OCI-LY7 (cell line): ENCODE results near the gene BRIP1. TPM values are rescaled to one million over a fixed set of nuclear protein-coding genes. Genes with fewer than 3 reads are reported as not detected.
"Not testable (repeated sequence)": the region's sequence is repeated elsewhere in the genome, so short reads cannot be mapped to it uniquely, and the experiment has no call there.

Experiments
- BruUV-seq: library from RNA; stranded (reverse); fragments of 400-500 nt; replicated peaks from 2 replicates; lab custom pipeline; 2021; lab: Mats Ljungman, UMichigan
- CTCF ChIA-PET: fragments of 300-600 bp; sonication (Branson Sonifier 250); formaldehyde crosslinking; loops from one replicate; lab custom pipeline; 2022; ENCODE audit warnings: antibody characterized with exemption; ENCODE audit not compliant: unreplicated experiment; lab: Charles Lee
- POLR2A ChIA-PET: fragments of 300-600 bp; sonication (Branson Sonifier 250); formaldehyde crosslinking; loops from one replicate; lab custom pipeline; 2022; ENCODE audit warnings: antibody characterized with exemption; lab: Charles Lee
- DNase-seq: peaks from one replicate; pipeline ENCODE4 v3.0.0-alpha.2; 2015; ENCODE audit warnings: low spot score
- H2AFZ ChIP-seq: fragments of 200-600 bp; sonication (generic), shearing (Covaris generic); 2 replicates; pipeline ENCODE4 v1.6.1; 2014; ENCODE audit warnings: mild to moderate bottlenecking, antibody characterized with exemption, low read length, moderate library complexity
- H3K27ac ChIP-seq: fragments of 200-600 bp; sonication (generic); 2 replicates; pipeline ENCODE4 v1.5.1; 2014; ENCODE audit warnings: mixed run types, low read depth, mild to moderate bottlenecking, moderate library complexity, low read length, inconsistent platforms; ENCODE audit not compliant: poor library complexity, severe bottlenecking
- H3K36me3 ChIP-seq: fragments of 200-600 bp; sonication (generic); 2 replicates; pipeline ENCODE4 v1.6.1; 2014; ENCODE audit warnings: mild to moderate bottlenecking, antibody characterized with exemption, low read length, moderate library complexity, mixed read lengths; ENCODE audit not compliant: insufficient read depth
- H3K4me1 ChIP-seq: fragments of 200-600 bp; sonication (generic); 2 replicates; pipeline ENCODE4 v1.5.1; 2014; ENCODE audit warnings: mild to moderate bottlenecking, low read length; ENCODE audit not compliant: insufficient read depth, poor library complexity, severe bottlenecking
- H3K4me2 ChIP-seq: fragments of 200-600 bp; sonication (generic); 2 replicates; pipeline ENCODE4 v1.6.1; 2014; ENCODE audit warnings: mild to moderate bottlenecking, low read length
- H3K4me3 ChIP-seq: fragments of 200-600 bp; sonication (generic); 2 replicates; pipeline ENCODE4 v1.5.1; 2014; ENCODE audit warnings: mild to moderate bottlenecking, low read depth, low read length; ENCODE audit not compliant: poor library complexity, severe bottlenecking
- H3K79me2 ChIP-seq: fragments of 200-600 bp; sonication (generic); 2 replicates; pipeline ENCODE4 v1.6.1; 2016; ENCODE audit warnings: low read depth, mild to moderate bottlenecking, low read length, moderate library complexity, mixed read lengths; ENCODE audit not compliant: insufficient read depth
- H3K9me2 ChIP-seq: fragments of 200-600 bp; sonication (generic); 2 replicates; pipeline ENCODE4 v1.6.1; 2016; ENCODE audit warnings: mild to moderate bottlenecking, low read length, mixed read lengths; ENCODE audit not compliant: insufficient read depth
- H3K9me3 ChIP-seq: fragments of 200-600 bp; sonication (generic); 2 replicates; pipeline ENCODE4 v1.6.1; 2014; ENCODE audit warnings: mild to moderate bottlenecking, mixed run types, low read length, mixed read lengths
- H4K20me1 ChIP-seq: fragments of 200-600 bp; sonication (generic); 2 replicates; pipeline ENCODE4 v1.6.1; 2014; ENCODE audit warnings: mild to moderate bottlenecking, antibody characterized with exemption, low read length, moderate library complexity, mixed read lengths; ENCODE audit not compliant: insufficient read depth
- EZH2phosphoT487 ChIP-seq: fragments of 200-600 bp; sonication (generic); IDR thresholded peaks from 2 replicates; pipeline ENCODE4 v1.6.1; 2018; ENCODE audit warnings: low read depth, borderline replicate concordance, mild to moderate bottlenecking, mixed run types, antibody characterized with exemption, low read length, moderate library complexity, mixed read lengths
- intact Hi-C: fragments of 100-400 bp; cut with micrococcal nuclease; formaldehyde crosslinking; loops from one replicate; pipeline ENCODE4 v1.10.0; 2022; ENCODE audit not compliant: unreplicated experiment
- total RNA-seq, 2 experiments: library from RNA; depleted of rRNA in 1 of 2; stranded (reverse); fragments of >200 nt in 1 of 2; shearing (Covaris generic) in 1 of 2; gene quantifications; 2 replicates each; pipeline ENCODE4 v1.2.3, GENCODE V29; 2014 to 2022
- TF ChIP-seq, protein P1 (sequence below): fragments of 200-600 bp; sonication (generic); conservative IDR thresholded peaks from 2 replicates; pipeline ENCODE4 v1.5.1; 2014; ENCODE audit warnings: mild to moderate bottlenecking, antibody characterized with exemption, low read length, moderate library complexity, mixed read lengths

The BRIP1 gene
- total RNA-seq, 2 experiments from 2014 or later: 32.5 to 33.8 TPM

DNA sequence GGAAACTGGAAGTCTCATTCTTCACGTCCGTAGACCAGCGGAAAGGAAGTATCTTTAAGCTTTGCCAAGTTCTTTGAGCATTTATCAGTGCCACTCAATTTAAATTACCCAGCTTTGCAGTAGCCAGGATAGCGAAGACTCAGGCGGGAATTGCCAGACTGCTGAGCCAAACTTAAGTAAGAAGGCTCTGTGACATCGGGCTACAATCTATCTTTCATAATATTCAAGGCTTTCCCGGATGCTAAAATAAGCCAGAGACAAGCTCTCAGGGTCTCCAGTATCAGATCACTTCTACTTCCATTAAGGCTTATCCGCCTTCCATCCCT, 436 bp upstream of the BRIP1 start:
- H3K27ac ChIP-seq: peak overlapping the region; percentile 80
- no peak for DNase-seq
- TSS peak; percentile 98 for BruUV-seq
- ChIA-PET CTCF (interaction anchor here (0.6 to 0.7 kb wide), 3 partner anchors 28 to 1344 kb away, joined by 3 to 6 read pairs (median 4); no protein-coding TSS in a partner anchor), POLR2A (interaction anchor here (0.6 to 2.3 kb wide), 15 partner anchors 9 to 1735 kb away, joined by 3 to 10 read pairs (median 4); no protein-coding TSS in a partner anchor)
- TF ChIP-seq, protein P1, sequence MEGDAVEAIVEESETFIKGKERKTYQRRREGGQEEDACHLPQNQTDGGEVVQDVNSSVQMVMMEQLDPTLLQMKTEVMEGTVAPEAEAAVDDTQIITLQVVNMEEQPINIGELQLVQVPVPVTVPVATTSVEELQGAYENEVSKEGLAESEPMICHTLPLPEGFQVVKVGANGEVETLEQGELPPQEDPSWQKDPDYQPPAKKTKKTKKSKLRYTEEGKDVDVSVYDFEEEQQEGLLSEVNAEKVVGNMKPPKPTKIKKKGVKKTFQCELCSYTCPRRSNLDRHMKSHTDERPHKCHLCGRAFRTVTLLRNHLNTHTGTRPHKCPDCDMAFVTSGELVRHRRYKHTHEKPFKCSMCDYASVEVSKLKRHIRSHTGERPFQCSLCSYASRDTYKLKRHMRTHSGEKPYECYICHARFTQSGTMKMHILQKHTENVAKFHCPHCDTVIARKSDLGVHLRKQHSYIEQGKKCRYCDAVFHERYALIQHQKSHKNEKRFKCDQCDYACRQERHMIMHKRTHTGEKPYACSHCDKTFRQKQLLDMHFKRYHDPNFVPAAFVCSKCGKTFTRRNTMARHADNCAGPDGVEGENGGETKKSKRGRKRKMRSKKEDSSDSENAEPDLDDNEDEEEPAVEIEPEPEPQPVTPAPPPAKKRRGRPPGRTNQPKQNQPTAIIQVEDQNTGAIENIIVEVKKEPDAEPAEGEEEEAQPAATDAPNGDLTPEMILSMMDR: no peak
- TF ChIP-seq EZH2phosphoT487: no peak
- H3K4me2 ChIP-seq: peak overlapping the region; percentile 83
- intact Hi-C loops: loop anchor here (1.0 to 2.0 kb wide), 2 partner anchors 64 to 201 kb away; partner anchors contain the start of genes INTS2 and MED13
- H2AFZ ChIP-seq: peak overlapping the region; percentile 99
- H4K20me1 ChIP-seq: peaks cover 8% of the 10 kb centered on the region; the same call in 1 of the 2 replicates
- peaks cover 29% of the 10 kb centered on the region for H3K4me1 ChIP-seq
- peaks cover 43% of the 10 kb centered on the region for H3K36me3 ChIP-seq
- no peaks in the 10 kb centered on the region for H3K9me2 ChIP-seq
- peak overlapping the region; percentile 87 for H3K4me3 ChIP-seq
- H3K9me3 ChIP-seq: no peaks in the 10 kb centered on the region
- peaks cover 43% of the 10 kb centered on the region for H3K79me2 ChIP-seq

DNA sequence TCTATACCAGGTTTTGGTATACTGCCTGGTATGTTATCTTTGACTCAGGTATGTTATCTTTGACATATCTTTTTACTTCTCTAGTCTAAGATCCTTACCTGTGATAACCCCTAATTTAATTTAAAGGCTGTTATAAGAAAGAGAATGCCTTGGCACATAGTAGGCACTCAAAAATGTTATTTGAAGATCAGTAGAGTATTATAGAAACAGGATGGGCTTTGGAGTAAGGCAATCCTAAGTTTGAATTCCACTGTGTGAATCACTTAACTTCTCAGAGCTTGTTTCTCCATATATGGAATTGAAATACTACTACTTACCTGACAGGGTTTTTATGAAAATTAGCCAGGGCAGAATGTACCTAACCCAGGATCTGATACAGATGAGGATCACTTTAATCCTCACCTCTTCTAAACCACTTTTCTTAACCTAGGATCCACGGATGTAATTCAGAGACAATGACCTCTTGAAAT, 1.2 kb downstream of the BRIP1 start:
- Histone ChIP-seq H3K9me2 (no peaks in the 10 kb centered on the region), H3K4me1 (peaks cover 29% of the 10 kb centered on the region), H2AFZ (peak overlapping the region; percentile 99; the same call in 1 of the 2 replicates), H3K4me2 (peak overlapping the region; percentile 91), H3K79me2 (peaks cover 44% of the 10 kb centered on the region), H3K4me3 (peak overlapping the region; percentile 87), H4K20me1 (peaks cover 8% of the 10 kb centered on the region; the same call in 1 of the 2 replicates), H3K27ac (peak overlapping the region; percentile 80), H3K36me3 (peaks cover 40% of the 10 kb centered on the region), H3K9me3 (no peaks in the 10 kb centered on the region)
- ChIA-PET CTCF (no interaction called here), POLR2A (interaction anchor here (0.6 to 2.3 kb wide), 9 partner anchors 11 to 221 kb away, joined by 3 to 10 read pairs (median 5); no protein-coding TSS in a partner anchor)
- no TSS peak for BruUV-seq
- DNase-seq: peak; percentile 6
- TF ChIP-seq EZH2phosphoT487: no peak
- TF ChIP-seq, protein P1: no peak
- intact Hi-C loops: loop anchor here (2.0 kb wide), 1 partner anchor 203 kb away; the partner anchor contains the start of gene MED13

DNA sequence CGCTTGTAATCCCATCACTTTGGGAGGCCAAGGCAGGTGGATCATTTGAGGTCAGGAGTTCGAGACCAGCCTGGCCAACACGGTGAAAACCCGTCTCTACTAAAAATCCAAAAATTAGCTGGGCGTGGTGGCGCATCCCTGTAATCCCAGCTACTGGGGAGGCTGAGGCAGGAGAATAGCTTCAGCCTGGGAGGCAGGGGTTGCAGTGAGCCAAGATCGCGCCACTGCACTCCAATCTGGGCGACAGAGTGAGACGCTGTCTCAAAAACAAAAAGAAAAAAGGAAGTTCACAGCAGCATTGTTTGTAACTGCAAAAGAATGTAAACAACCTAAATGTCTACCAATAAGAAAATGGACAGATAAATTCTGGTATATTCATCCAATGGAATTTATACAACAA, 2.9 kb downstream of the BRIP1 start:
- Histone ChIP-seq H3K4me1 (peaks cover 29% of the 10 kb centered on the region), H3K4me2 (peak overlapping the region; percentile 40), H3K79me2 (peaks cover 56% of the 10 kb centered on the region), H3K36me3 (peaks cover 53% of the 10 kb centered on the region)
- H3K4me3 ChIP-seq, H3K27ac ChIP-seq, H4K20me1 ChIP-seq, H3K9me3 ChIP-seq, BruUV-seq, H2AFZ ChIP-seq, CTCF ChIA-PET, DNase-seq, H3K9me2 ChIP-seq, intact Hi-C loops: not testable (repeated sequence)
- POLR2A ChIA-PET: interaction anchor here (0.6 to 1.4 kb wide), 2 partner anchors 10 to 292 kb away, joined by 3 to 4 read pairs; no protein-coding TSS in a partner anchor
